Smooth muscle cell (in vitro differentiated cells): ENCODE measurements around the gene PRIM1. TPM values are rescaled to one million over a fixed set of nuclear protein-coding genes. Genes with fewer than 3 reads are reported as not detected.

Experiments
- DNase-seq: peaks from one replicate; lab custom pipeline; 2025; ENCODE audit not compliant: unreplicated experiment; lab: John Stamatoyannopoulos, UW
- H2AFZ ChIP-seq: fragments of 200-600 bp; sonication (generic); 2 replicates; pipeline ENCODE4 v1.6.0; 2016; ENCODE audit warnings: antibody characterized with exemption, low read depth, mild to moderate bottlenecking
- H3F3A ChIP-seq: fragments of 200-600 bp; sonication (generic); 2 replicates; pipeline ENCODE4 v1.6.0; 2017; ENCODE audit warnings: antibody characterized with exemption, low read depth
- H3K27ac ChIP-seq: fragments of 200-600 bp; sonication (generic); 2 replicates; pipeline ENCODE4 v1.5.1; 2016; ENCODE audit warnings: low read depth, mild to moderate bottlenecking
- H3K27me3 ChIP-seq: fragments of 200-600 bp; sonication (generic); 2 replicates; pipeline ENCODE4 v1.6.1; 2016; ENCODE audit warnings: low read depth, mild to moderate bottlenecking
- H3K36me3 ChIP-seq: fragments of 200-600 bp; sonication (generic); 2 replicates; pipeline ENCODE4 v1.5.1; 2016; ENCODE audit warnings: low read depth
- H3K4me1 ChIP-seq: fragments of 200-600 bp; sonication (generic); 2 replicates; pipeline ENCODE4 v1.5.1; 2016; ENCODE audit warnings: low read depth
- H3K4me2 ChIP-seq: fragments of 200-600 bp; sonication (generic); 2 replicates; pipeline ENCODE4 v1.6.0; 2016; ENCODE audit warnings: mild to moderate bottlenecking
- H3K4me3 ChIP-seq: fragments of 200-600 bp; sonication (generic); 2 replicates; pipeline ENCODE4 v1.5.1; 2016; ENCODE audit warnings: mild to moderate bottlenecking
- H3K79me2 ChIP-seq: fragments of 200-600 bp; sonication (generic); 2 replicates; pipeline ENCODE4 v1.6.0; 2016; ENCODE audit warnings: low read depth, mild to moderate bottlenecking
- H3K9ac ChIP-seq: fragments of 200-600 bp; sonication (generic); 2 replicates; pipeline ENCODE4 v1.6.0; 2016; ENCODE audit warnings: low read depth
- H3K9me3 ChIP-seq: fragments of 200-600 bp; sonication (generic); replicated peaks from 2 replicates; pipeline ENCODE4 v1.5.1; 2016; ENCODE audit warnings: low read depth
- H4K20me1 ChIP-seq: fragments of 200-600 bp; sonication (generic); 2 replicates; pipeline ENCODE4 v1.6.0; 2016; ENCODE audit warnings: low read depth
- WGBS: methylation state at CpG from one replicate; pipeline ENCODE4 v1.1.7; 2016; ENCODE audit warnings: low lambda C conversion rate; 5-methylcytosine and 5-hydroxymethylcytosine counted together
- polyA plus RNA-seq: library from polyadenylated mRNA; unstranded; fragments of >200 nt; fragmentation: Nextera tagmentation; extraction: Ambion mirVana; gene quantifications from 2 replicates; pipeline ENCODE4 v1.2.1, GENCODE V29; 2016
- total RNA-seq: library from RNA; depleted of rRNA; stranded (reverse); fragments of >200 nt; gene quantifications from 2 replicates; pipeline ENCODE4 v1.2.3, GENCODE V29; 2014
- TF ChIP-seq, protein P1 (sequence below): fragments of 200-600 bp; sonication (generic); IDR thresholded peaks from 2 replicates; pipeline ENCODE4 v1.5.1; 2017; ENCODE audit warnings: borderline replicate concordance, mild to moderate bottlenecking, antibody characterized with exemption; ENCODE audit not compliant: insufficient read depth, poor library complexity, severe bottlenecking

PRIM1 gene
- total and polyA plus RNA-seq, 2 experiments from 2014 or later: 7.0 to 12.7 TPM

DNA sequence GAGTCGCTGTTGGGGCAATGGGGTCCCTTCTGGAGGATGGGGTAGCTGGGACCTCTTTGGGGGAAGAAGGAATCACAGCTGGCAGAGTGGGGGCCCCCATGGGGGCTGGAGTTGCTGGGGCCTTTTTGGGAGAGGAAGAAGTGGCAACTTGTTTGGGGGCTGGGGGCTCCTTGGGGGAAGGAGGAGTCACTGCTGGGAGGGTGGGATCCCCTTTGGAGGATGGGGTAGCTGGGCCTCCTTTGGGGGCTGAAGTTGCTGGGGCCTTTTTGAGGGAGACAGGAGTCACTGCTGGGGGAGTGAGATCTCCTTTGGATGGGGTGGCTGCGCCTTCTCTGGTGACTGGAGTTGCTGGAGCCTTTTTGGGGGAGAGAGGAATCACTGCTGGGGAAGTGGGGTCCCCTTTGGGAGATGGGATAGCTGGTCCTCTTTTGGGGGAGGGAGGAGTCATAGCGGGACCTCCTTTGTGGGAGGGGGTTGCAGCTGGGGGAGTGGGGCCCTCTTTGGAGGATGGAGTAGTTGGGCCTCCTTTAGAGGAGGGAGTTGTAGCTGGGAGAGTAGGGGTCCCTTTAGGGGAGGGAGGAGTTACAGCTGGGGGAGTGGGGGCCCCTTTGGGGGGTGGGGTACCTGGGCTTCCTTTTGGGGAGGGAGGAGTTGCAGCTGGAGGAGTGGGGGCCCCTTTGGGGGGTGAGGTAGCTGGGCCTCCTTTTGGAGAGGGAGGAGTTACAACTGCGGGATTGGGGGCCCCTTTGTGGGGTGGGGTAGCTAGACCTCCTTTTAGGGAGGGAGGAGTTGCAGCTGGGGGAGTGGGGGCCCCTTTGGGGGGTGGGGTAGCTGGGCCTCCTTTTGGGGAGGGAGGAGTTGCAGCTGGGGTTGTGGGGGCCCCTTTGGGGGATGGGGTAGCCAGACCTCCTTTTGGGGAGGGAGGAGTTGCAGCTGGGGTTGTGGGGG, 34.9 kb downstream of the PRIM1 start:
- TF ChIP-seq, protein P1, sequence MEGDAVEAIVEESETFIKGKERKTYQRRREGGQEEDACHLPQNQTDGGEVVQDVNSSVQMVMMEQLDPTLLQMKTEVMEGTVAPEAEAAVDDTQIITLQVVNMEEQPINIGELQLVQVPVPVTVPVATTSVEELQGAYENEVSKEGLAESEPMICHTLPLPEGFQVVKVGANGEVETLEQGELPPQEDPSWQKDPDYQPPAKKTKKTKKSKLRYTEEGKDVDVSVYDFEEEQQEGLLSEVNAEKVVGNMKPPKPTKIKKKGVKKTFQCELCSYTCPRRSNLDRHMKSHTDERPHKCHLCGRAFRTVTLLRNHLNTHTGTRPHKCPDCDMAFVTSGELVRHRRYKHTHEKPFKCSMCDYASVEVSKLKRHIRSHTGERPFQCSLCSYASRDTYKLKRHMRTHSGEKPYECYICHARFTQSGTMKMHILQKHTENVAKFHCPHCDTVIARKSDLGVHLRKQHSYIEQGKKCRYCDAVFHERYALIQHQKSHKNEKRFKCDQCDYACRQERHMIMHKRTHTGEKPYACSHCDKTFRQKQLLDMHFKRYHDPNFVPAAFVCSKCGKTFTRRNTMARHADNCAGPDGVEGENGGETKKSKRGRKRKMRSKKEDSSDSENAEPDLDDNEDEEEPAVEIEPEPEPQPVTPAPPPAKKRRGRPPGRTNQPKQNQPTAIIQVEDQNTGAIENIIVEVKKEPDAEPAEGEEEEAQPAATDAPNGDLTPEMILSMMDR: no peak
- Histone ChIP-seq H3K79me2 (peaks cover 63% of the 10 kb centered on the region), H4K20me1 (peaks cover 93% of the 10 kb centered on the region), H3K4me3 (no peak overlapping the region), H3F3A (peaks cover 23% of the 10 kb centered on the region), H2AFZ (no peak overlapping the region), H3K9ac (no peak overlapping the region), H3K4me1 (peaks cover 27% of the 10 kb centered on the region), H3K36me3 (peaks cover 5% of the 10 kb centered on the region), H3K27ac (peak overlapping the region; percentile 2), H3K9me3 (no peaks in the 10 kb centered on the region), H3K27me3 (no peaks in the 10 kb centered on the region), H3K4me2 (no peak overlapping the region)
- no peak for DNase-seq
- 93% methylated on average over 2 of the region's 4 CpGs for WGBS

DNA sequence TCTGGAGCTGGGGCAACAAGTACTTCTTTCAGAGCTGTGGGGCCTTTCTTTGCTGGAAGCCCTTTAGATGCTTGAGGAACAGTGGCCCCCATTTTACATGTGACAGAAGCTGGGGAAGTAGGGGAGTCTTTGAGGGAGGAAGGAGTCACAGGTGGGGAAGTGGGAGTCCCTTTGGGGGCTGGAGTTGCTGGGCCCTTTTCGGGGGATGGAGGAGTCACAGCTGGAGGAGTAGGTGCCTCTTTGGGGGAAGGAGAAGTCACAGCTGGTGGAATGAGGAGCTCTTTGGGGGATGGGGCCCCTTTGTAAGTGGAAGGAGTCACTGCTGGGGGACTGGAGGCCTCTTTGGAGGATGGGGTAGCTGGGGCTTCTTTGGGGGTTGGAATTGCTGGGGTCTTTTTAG, 35.7 kb downstream of the PRIM1 start:
- no peak overlapping the region for H3K4me3 ChIP-seq
- peaks cover 56% of the 10 kb centered on the region for H3K79me2 ChIP-seq
- no peak overlapping the region for H3K4me2 ChIP-seq
- peaks cover 85% of the 10 kb centered on the region for H4K20me1 ChIP-seq
- no peak overlapping the region for H3K27ac ChIP-seq
- TF ChIP-seq, protein P1: no peak
- H3K9ac ChIP-seq: no peak overlapping the region
- H3F3A ChIP-seq: peaks cover 24% of the 10 kb centered on the region
- H3K27me3 ChIP-seq: no peaks in the 10 kb centered on the region
- WGBS: 100% methylated on average over 1 of the region's 1 CpG
- no peak overlapping the region for H2AFZ ChIP-seq
- no peak for DNase-seq
- H3K36me3 ChIP-seq: peaks cover 7% of the 10 kb centered on the region
- no peaks in the 10 kb centered on the region for H3K9me3 ChIP-seq
- H3K4me1 ChIP-seq: peaks cover 20% of the 10 kb centered on the region

DNA sequence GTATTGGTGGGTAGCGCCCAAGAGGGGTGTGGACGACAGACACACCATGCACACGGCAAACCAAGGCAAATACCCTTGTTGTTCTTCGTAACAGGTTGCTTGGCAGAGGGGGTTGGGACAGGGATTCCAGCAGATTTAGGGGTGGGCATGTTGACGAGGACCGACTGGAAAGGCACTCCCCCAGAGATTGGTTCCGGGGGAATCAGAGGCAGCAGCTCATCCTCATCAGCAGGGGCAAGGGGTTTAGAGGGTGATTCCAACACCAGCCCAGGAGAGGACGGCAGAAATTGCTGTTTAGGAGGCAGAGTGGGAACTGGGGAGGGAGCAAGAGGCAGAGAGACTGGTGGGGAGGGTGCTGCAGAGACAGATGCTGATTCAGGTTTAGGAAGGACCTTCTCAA, 36.3 kb downstream of the PRIM1 start:
- Histone ChIP-seq H3F3A (peaks cover 29% of the 10 kb centered on the region), H2AFZ (no peak overlapping the region), H3K79me2 (peaks cover 49% of the 10 kb centered on the region), H3K9me3 (no peaks in the 10 kb centered on the region), H3K9ac (no peak overlapping the region), H3K36me3 (peaks cover 12% of the 10 kb centered on the region), H3K4me2 (no peak overlapping the region), H3K27ac (no peak overlapping the region), H3K4me3 (no peak overlapping the region), H3K4me1 (peaks cover 14% of the 10 kb centered on the region), H3K27me3 (no peaks in the 10 kb centered on the region), H4K20me1 (peaks cover 81% of the 10 kb centered on the region)
- TF ChIP-seq, protein P1: no peak
- DNase-seq: no peak
- 96% methylated on average over 8 of the region's 8 CpGs for WGBS
